HepG2 (cell line): ENCODE data around the gene CPSF7. TPM values are rescaled to one million over a fixed set of nuclear protein-coding genes. Genes with fewer than 3 reads are reported as not detected.

Source experiments
- MLXIP ChIP-seq: sonication (generic); formaldehyde crosslinking; IDR thresholded peaks from 2 replicates; pipeline ENCODE4 v1.9.0; 2021; ENCODE audit warnings: missing genetic modification reagents, borderline replicate concordance
- ZKSCAN5 ChIP-seq: sonication (generic); formaldehyde crosslinking; IDR thresholded peaks from 2 replicates; pipeline ENCODE4 v1.5.1; 2020; ENCODE audit warnings: mild to moderate bottlenecking, missing genetic modification reagents
- polyA plus RNA-seq, 8 experiments: library from polyadenylated mRNA; depleted of rRNA in 3 of 8; stranded (reverse) in 7 of 8; unstranded in 1 of 8; fragments of >200 nt; fragmentation: Illumina TruSeq in 4 of 8; extraction: Trizol in 4 of 8; gene quantifications; 2 replicates each; pipeline versions ENCODE4 v1.2.1 to v1.2.3, GENCODE V29; 2011 to 2016; ENCODE audit warnings: low read depth in 4 of 8, missing spikeins in 1 of 8, mixed read lengths in 1 of 8; ENCODE audit not compliant: insufficient read depth in 1 of 8
- total RNA-seq, 5 experiments: library from RNA; depleted of rRNA; stranded (reverse); fragments of >200 nt; fragmentation: Illumina TruSeq; extraction: Trizol; gene quantifications; 2 replicates each; pipeline ENCODE4 v1.2.3, GENCODE V29; 2016; ENCODE audit warnings: low read depth in 1 of 5
- TF ChIP-seq, protein P1 (sequence below): sonication (generic); formaldehyde crosslinking; IDR thresholded peaks from 2 replicates; pipeline ENCODE4 v1.4.0; 2020; ENCODE audit warnings: missing genetic modification reagents, borderline replicate concordance

CPSF7 gene
- total and polyA plus RNA-seq, 2 of the 13 experiments (the other 11 are each of a cell fraction or from before 2014, with no cell fraction given) = 34.1 to 36.8 TPM

DNA sequence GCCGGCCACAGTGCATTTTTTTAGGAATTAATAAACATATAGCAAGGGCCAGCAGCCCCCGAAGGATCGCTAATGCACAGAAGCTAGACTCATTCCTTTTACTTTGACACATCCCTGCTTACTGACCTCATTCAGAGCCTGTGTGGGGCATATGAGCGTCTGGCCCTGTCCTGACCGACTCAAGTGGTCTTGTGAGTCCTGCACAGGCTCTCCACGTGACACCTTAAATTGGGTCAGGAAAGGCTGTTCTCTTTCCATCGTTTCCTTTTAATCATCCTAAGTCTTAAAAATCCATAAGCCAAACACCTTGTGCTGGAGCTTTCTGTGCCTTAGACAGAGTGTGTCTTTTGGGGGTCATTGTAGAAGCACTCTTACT lies 18.8 kb upstream of the CPSF7 start (continued):
- TF ChIP-seq, protein P1, sequence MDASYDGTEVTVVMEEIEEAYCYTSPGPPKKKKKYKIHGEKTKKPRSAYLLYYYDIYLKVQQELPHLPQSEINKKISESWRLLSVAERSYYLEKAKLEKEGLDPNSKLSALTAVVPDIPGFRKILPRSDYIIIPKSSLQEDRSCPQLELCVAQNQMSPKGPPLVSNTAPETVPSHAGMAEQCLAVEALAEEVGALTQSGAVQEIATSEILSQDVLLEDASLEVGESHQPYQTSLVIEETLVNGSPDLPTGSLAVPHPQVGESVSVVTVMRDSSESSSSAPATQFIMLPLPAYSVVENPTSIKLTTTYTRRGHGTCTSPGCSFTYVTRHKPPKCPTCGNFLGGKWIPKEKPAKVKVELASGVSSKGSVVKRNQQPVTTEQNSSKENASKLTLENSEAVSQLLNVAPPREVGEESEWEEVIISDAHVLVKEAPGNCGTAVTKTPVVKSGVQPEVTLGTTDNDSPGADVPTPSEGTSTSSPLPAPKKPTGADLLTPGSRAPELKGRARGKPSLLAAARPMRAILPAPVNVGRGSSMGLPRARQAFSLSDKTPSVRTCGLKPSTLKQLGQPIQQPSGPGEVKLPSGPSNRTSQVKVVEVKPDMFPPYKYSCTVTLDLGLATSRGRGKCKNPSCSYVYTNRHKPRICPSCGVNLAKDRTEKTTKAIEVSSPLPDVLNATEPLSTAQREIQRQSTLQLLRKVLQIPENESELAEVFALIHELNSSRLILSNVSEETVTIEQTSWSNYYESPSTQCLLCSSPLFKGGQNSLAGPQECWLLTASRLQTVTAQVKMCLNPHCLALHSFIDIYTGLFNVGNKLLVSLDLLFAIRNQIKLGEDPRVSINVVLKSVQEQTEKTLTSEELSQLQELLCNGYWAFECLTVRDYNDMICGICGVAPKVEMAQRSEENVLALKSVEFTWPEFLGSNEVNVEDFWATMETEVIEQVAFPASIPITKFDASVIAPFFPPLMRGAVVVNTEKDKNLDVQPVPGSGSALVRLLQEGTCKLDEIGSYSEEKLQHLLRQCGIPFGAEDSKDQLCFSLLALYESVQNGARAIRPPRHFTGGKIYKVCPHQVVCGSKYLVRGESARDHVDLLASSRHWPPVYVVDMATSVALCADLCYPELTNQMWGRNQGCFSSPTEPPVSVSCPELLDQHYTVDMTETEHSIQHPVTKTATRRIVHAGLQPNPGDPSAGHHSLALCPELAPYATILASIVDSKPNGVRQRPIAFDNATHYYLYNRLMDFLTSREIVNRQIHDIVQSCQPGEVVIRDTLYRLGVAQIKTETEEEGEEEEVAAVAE (CRISPR knock-in tag) = no peak
- no peak for TF ChIP-seq MLXIP (CRISPR knock-in tag)
- TF ChIP-seq ZKSCAN5 (CRISPR knock-in tag) = no peak
